Esophagus squamous epithelium (tissue), 5 donors: Measurements from ENCODE around the gene ABHD2. TPM values are rescaled to one million over a fixed set of nuclear protein-coding genes. Genes with fewer than 3 reads are reported as not detected.

ENCODE experiments used
- DNase-seq: peaks from one replicate; lab custom pipeline; 2025; lab: John Stamatoyannopoulos, UW
- H3K27ac ChIP-seq, 4 donors: fragments of 200-600 bp; sonication (generic); one replicate each; pipeline ENCODE4 v1.5.1; 2016 to 2019; ENCODE audit warnings: mild to moderate bottlenecking in 1 of 4
- H3K27me3 ChIP-seq, 4 donors: fragments of 200-600 bp; sonication (generic); 1 replicate in 3 of 4; 2 replicates in 1 of 4; pipeline versions ENCODE4 v1.5.1 to v1.6.0; 2017 to 2021; ENCODE audit warnings: antibody characterized with exemption in 1 of 4
- H3K36me3 ChIP-seq, 3 donors: fragments of 200-600 bp; sonication (generic); one replicate each; pipeline ENCODE4 v1.5.1; 2016 to 2019
- H3K4me1 ChIP-seq, 3 donors: fragments of 200-600 bp; sonication (generic); one replicate each; pipeline ENCODE4 v1.5.1; 2017 to 2019
- H3K4me3 ChIP-seq, 4 donors: fragments of 200-600 bp; sonication (generic); 1 replicate in 3 of 4; 2 replicates in 1 of 4; pipeline ENCODE4 v1.5.1; 2016 to 2019; ENCODE audit warnings: mild to moderate bottlenecking in 2 of 4, moderate library complexity in 1 of 4
- H3K9me3 ChIP-seq, 3 donors: fragments of 200-600 bp; sonication (generic); one replicate each; pipeline ENCODE4 v1.5.1; 2016 to 2019
- POLR2A ChIP-seq, 4 donors: fragments of 450-650 bp; IDR thresholded peaks; one replicate each; pipeline ENCODE4 v1.6.1; 2017; ENCODE audit warnings: antibody characterized with exemption in 4 of 4, mild to moderate bottlenecking in 4 of 4, moderate library complexity in 3 of 4
- WGBS, 2 donors: methylation state at CpG; one replicate each; pipeline ENCODE4 v1.1.5; 2018; 5-methylcytosine and 5-hydroxymethylcytosine counted together
- intact Hi-C: fragments of 100-400 bp; cut with DNase I; formaldehyde crosslinking; loops from one replicate; pipeline ENCODE4 v1.15.0; 2022
- total RNA-seq, 4 donors: library from RNA; depleted of rRNA; stranded (reverse); fragments of >200 nt; gene quantifications; one replicate each; pipeline ENCODE4 v1.1.0, GENCODE V29; 2016
- TF ChIP-seq, protein P1 (sequence below), 6 experiments: fragments of 450-650 bp in 4 of 6; fragments of 200-600 bp in 2 of 6; sonication (generic) in 2 of 6; IDR thresholded peaks; one replicate each; pipeline ENCODE4 v1.5.1; 2016 to 2019; ENCODE audit warnings: antibody characterized with exemption in 6 of 6, mild to moderate bottlenecking in 4 of 6, moderate library complexity in 4 of 6
- donor health status: DM: yes; HTN: yes; CAD: no.

The ABHD2 gene
- total RNA-seq, 4 donors from 2014 or later, result 31.0 to 49.3 (median 35.3) TPM

DNA sequence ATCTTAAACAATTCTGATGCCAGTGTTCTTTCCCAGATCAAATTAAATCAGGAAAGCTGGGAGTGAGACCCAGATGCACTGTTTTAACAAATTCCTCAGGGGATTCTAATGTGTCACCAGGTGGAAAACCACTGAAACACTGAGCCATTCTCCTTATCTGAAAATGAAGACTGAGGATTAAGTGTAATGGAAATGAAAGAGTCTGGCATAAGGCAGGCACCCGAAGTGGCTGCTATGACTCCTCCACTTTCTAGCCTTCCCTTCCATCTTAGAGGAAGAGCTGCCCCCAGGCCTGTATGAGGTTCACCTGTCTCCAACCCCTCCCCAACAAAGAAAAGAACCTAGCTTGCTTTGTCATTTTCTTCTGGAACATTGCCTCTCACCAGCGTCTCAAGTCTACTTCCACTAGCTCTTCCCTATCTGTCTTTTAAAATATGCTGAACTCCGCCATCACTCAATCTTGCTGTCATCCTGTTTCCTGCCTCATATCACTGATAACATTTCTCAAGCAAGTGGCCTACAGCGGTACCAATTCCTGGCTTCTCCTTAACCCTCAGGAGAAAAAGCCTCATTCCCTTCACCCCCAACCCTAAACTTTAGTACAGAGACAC, 13.7 kb upstream of the ABHD2 start:
- DNase-seq, result no peak
- no peaks in the 10 kb centered on the region for H3K36me3 ChIP-seq
- H3K27me3 ChIP-seq, result no peaks in the 10 kb centered on the region
- no peak overlapping the region for H3K4me3 ChIP-seq
- WGBS, 2 donors, result 72 to 77% methylated on average over 4 of the region's 4 CpGs
- intact Hi-C loops, result no loop called here
- no peaks in the 10 kb centered on the region for H3K9me3 ChIP-seq
- TF ChIP-seq, protein P1, sequence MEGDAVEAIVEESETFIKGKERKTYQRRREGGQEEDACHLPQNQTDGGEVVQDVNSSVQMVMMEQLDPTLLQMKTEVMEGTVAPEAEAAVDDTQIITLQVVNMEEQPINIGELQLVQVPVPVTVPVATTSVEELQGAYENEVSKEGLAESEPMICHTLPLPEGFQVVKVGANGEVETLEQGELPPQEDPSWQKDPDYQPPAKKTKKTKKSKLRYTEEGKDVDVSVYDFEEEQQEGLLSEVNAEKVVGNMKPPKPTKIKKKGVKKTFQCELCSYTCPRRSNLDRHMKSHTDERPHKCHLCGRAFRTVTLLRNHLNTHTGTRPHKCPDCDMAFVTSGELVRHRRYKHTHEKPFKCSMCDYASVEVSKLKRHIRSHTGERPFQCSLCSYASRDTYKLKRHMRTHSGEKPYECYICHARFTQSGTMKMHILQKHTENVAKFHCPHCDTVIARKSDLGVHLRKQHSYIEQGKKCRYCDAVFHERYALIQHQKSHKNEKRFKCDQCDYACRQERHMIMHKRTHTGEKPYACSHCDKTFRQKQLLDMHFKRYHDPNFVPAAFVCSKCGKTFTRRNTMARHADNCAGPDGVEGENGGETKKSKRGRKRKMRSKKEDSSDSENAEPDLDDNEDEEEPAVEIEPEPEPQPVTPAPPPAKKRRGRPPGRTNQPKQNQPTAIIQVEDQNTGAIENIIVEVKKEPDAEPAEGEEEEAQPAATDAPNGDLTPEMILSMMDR (IDR thresholded peaks at IDR 0.05), result no peak
- TF ChIP-seq POLR2A (IDR thresholded peaks at IDR 0.05), result no peak
- no peak overlapping the region for H3K27ac ChIP-seq
- no peaks in the 10 kb centered on the region for H3K4me1 ChIP-seq

DNA sequence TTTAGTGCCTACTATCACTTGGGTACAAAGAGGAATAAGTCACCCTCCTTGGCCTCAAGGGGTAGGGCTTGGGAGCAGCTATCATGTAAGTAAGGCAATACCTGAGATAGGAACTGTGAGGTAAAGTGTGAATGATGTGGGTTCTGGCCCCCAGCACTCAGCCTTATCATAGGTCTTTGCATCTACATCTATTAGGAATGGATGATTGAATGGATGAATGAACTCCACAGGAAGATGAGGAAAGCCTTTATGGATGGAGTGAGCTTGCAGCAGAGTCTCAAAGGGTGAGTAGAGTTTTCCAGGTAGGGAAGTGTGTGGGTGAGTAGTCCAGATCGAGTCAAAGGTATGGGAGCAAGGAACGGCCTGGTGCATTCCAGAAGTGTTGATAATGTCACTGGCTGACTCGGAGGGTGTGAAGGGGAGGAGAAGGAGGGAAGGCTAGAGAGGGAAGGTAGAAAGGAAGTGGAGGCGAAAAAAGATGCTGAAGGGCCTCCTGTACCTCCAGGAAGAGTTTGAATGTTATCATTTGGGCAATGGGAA, 13.1 kb upstream of the ABHD2 start:
- no peak for DNase-seq
- no peaks in the 10 kb centered on the region for H3K9me3 ChIP-seq
- H3K27ac ChIP-seq, result no peak overlapping the region
- no peaks in the 10 kb centered on the region for H3K4me1 ChIP-seq
- WGBS, 2 donors, result 50 to 53% methylated on average over 4 of the region's 4 CpGs
- no peaks in the 10 kb centered on the region for H3K36me3 ChIP-seq
- intact Hi-C loops, result no loop called here
- no peak for TF ChIP-seq POLR2A (IDR thresholded peaks at IDR 0.05)
- no peak overlapping the region for H3K4me3 ChIP-seq
- H3K27me3 ChIP-seq, result no peaks in the 10 kb centered on the region

DNA sequence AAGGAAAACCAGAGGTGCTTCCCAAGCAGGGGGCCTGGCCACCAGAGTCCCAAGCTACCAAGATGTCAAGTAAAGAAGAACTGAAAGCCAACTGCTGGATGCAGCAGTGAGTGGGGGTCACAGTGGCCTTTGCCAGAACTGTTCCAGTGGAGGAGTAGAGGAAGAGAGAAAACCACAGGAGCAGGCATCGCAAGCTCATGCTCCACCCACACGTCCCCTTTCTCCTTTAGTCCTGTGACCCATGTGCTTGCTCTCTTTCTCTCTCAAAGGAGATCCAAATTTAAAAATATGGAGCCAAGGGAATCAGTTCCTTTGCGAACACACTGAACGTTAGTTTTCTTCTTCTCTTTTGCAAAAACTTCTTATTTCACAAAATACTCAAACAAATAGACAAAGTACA, 12.4 kb upstream of the ABHD2 start:
- TF ChIP-seq, protein P1 (IDR thresholded peaks at IDR 0.05), result no peak
- no peak overlapping the region for H3K27ac ChIP-seq
- no peak overlapping the region for H3K4me3 ChIP-seq
- intact Hi-C loops, result no loop called here
- H3K36me3 ChIP-seq, result no peaks in the 10 kb centered on the region
- no peaks in the 10 kb centered on the region for H3K27me3 ChIP-seq
- no peaks in the 10 kb centered on the region for H3K9me3 ChIP-seq
- 56 to 72% methylated on average over 4 of the region's 4 CpGs for WGBS, 2 donors
- no peak for DNase-seq
- H3K4me1 ChIP-seq, result no peaks in the 10 kb centered on the region

DNA sequence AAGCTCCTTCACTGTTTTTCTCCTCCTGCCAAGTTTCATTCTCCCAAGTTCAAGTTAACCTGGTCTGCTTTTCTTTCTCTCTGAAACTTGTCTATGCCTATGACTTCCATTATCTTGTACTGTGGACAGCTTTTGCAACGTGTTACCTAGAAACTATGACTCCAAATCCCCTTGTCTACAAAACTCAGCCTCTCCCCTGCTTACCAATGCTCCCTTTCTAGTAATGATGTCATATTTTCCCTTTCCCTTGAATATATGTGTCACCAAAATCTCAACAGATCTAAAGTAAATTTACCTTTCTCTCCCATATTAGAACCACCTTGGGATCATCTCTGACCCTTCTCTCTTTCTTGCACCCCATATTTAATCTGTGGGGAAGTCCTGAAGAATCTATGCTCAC, 10.5 kb upstream of the ABHD2 start:
- H3K9me3 ChIP-seq, result no peaks in the 10 kb centered on the region
- H3K27ac ChIP-seq, result no peak overlapping the region
- no peak for DNase-seq
- no peaks in the 10 kb centered on the region for H3K4me1 ChIP-seq
- H3K36me3 ChIP-seq, result no peaks in the 10 kb centered on the region
- WGBS, 2 donors, result 19 to 39% methylated on average over 1 of the region's 1 CpG
- intact Hi-C loops, result no loop called here
- TF ChIP-seq POLR2A (IDR thresholded peaks at IDR 0.05), result no peak
- TF ChIP-seq, protein P1 (IDR thresholded peaks at IDR 0.05), result no peak
- H3K4me3 ChIP-seq, result no peak overlapping the region
- no peaks in the 10 kb centered on the region for H3K27me3 ChIP-seq

DNA sequence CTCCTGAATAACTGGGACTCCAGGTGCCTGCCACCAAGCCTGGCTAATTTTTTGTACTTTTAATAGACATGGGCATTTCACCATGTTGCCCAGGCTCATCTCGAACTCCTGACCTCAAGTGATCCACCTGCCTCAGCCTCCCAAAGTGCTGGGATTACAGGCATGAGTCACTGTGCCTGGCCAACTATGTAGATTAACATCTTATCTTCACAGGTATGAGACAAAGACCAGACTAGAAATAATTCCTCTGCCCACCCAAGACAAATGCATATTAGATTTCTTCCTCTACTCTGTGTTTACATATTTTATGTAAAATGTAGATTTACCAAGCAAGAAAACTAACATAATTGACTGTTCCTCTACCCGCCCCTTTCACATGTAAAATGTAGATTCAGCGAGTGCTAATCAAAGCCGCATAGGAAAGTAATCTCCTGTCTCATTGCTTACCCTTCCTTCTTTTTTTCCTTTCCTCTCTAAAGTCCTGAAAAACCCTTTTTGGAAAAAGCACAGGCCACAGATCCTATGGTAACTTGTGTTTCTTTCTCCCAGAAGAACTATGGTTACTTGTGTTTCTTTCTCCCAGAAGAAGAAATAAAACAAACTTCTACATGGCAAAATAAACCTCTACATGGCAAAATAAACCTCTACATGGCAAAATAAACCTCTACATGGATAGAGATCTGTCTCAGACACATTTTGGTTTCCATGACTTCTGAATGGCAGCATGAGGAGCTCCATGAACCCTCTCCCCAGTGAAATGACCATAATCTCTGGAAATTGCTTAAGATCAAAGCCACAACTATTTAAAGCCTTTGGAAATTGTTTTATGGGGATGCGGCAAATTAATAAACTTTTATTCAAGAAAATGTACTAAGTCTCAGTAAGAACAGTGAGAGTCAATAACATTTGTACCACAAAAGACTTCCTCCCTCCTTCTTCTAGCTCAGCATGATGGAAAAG, 9.1 kb upstream of the ABHD2 start:
- no peaks in the 10 kb centered on the region for H3K4me1 ChIP-seq
- H3K9me3 ChIP-seq, result no peaks in the 10 kb centered on the region
- TF ChIP-seq, protein P1 (IDR thresholded peaks at IDR 0.05), result no peak
- TF ChIP-seq POLR2A (IDR thresholded peaks at IDR 0.05), result no peak
- no peak for DNase-seq
- no peak overlapping the region for H3K4me3 ChIP-seq
- 89 to 95% methylated on average over 5 of the region's 5 CpGs for WGBS, 2 donors
- intact Hi-C loops, result no loop called here
- no peaks in the 10 kb centered on the region for H3K36me3 ChIP-seq
- no peak overlapping the region for H3K27ac ChIP-seq
- H3K27me3 ChIP-seq, result no peaks in the 10 kb centered on the region
